ENCODE results near the gene SBF2. TPM values are rescaled to one million over a fixed set of nuclear protein-coding genes. Genes with fewer than 3 reads are reported as not detected.

Gene SBF2
- total RNA-seq, 4 donors from 2014 or later = 52.8 to 87.9 (median 62.4) TPM

GRCh38 chr11:10064828-10065227 lies 229.2 kb downstream of the SBF2 start:
- Histone ChIP-seq H3K9me3 (peaks cover 0 to 5% (median 0%) of the 10 kb centered on the region in 3 donors), H3K27me3 (no peaks in the 10 kb centered on the region), H3K36me3 (no peaks in the 10 kb centered on the region), H3K27ac (no peak overlapping the region), H3K4me1 (no peaks in the 10 kb centered on the region), H3K4me3 (no peak overlapping the region)
- no peak for ATAC-seq
- WGBS, 2 donors (ENCODE audit: low coverage in 1 of 2) = 79 to 88% methylated on average over 2 of the region's 2 CpGs
- TF ChIP-seq POLR2AphosphoS5 (IDR thresholded peaks at IDR 0.05) (no peak), CTCF (IDR thresholded peaks at IDR 0.05) (no peak), POLR2A (IDR thresholded peaks at IDR 0.05) (no peak), EP300 (IDR thresholded peaks at IDR 0.05) (no peak)

- H3K9me3 ChIP-seq = peaks cover 0 to 5% (median 0%) of the 10 kb centered on the region in 3 donors
- no peaks in the 10 kb centered on the region for H3K27me3 ChIP-seq
- no peak overlapping the region for H3K4me3 ChIP-seq
- WGBS, 2 donors (ENCODE audit: low coverage in 1 of 2) = 100% methylated on average over 1 of the region's 1 CpG
- peaks cover 0 to 2% (median 0%) of the 10 kb centered on the region in 3 donors for H3K4me1 ChIP-seq
- TF ChIP-seq POLR2A (IDR thresholded peaks at IDR 0.05) (no peak), CTCF (IDR thresholded peaks at IDR 0.05) (no peak), POLR2AphosphoS5 (IDR thresholded peaks at IDR 0.05) (no peak), EP300 (IDR thresholded peaks at IDR 0.05) (no peak)
- H3K36me3 ChIP-seq = no peaks in the 10 kb centered on the region
- H3K27ac ChIP-seq = no peak overlapping the region
- no peak for ATAC-seq
Measured at GRCh38 chr11:10058356-10058755, 235.7 kb downstream of the SBF2 start.

- Histone ChIP-seq H3K4me1 (peaks cover 0 to 18% (median 0%) of the 10 kb centered on the region in 3 donors), H3K36me3 (no peaks in the 10 kb centered on the region), H3K9me3 (peaks cover 0 to 4% (median 0%) of the 10 kb centered on the region in 3 donors), H3K27ac (no peak overlapping the region), H3K4me3 (no peak overlapping the region), H3K27me3 (no peaks in the 10 kb centered on the region)
- WGBS, 2 donors (ENCODE audit: low coverage in 1 of 2) = 30 to 40% methylated on average over 4 of the region's 4 CpGs
- TF ChIP-seq POLR2AphosphoS5 (IDR thresholded peaks at IDR 0.05) (no peak), EP300 (IDR thresholded peaks at IDR 0.05) (no peak), CTCF (IDR thresholded peaks at IDR 0.05) (no peak), POLR2A (IDR thresholded peaks at IDR 0.05) (no peak)
- ATAC-seq = no peak
Measured at GRCh38 chr11:10051868-10052586, 242.0 kb downstream of the SBF2 start.

- no peak for ATAC-seq
- Histone ChIP-seq H3K27me3 (no peaks in the 10 kb centered on the region), H3K36me3 (no peaks in the 10 kb centered on the region), H3K9me3 (peaks cover 0 to 10% (median 0%) of the 10 kb centered on the region in 3 donors), H3K27ac (no peak overlapping the region), H3K4me3 (no peak overlapping the region), H3K4me1 (peaks cover 0 to 18% (median 0%) of the 10 kb centered on the region in 3 donors)
- no peak for TF ChIP-seq POLR2AphosphoS5 (IDR thresholded peaks at IDR 0.05)
- TF ChIP-seq EP300 (IDR thresholded peaks at IDR 0.05) = no peak
- TF ChIP-seq CTCF (IDR thresholded peaks at IDR 0.05) = no peak
- no peak for TF ChIP-seq POLR2A (IDR thresholded peaks at IDR 0.05)
Measured at GRCh38 chr11:10050561-10050960, 243.5 kb downstream of the SBF2 start.

GRCh38 chr11:10049756-10050155 lies 244.3 kb downstream of the SBF2 start:
- H3K27ac ChIP-seq = no peak overlapping the region
- H3K27me3 ChIP-seq = no peaks in the 10 kb centered on the region
- H3K4me1 ChIP-seq = peaks cover 0 to 18% (median 0%) of the 10 kb centered on the region in 3 donors
- no peak for TF ChIP-seq EP300 (IDR thresholded peaks at IDR 0.05)
- no peak for TF ChIP-seq POLR2AphosphoS5 (IDR thresholded peaks at IDR 0.05)
- TF ChIP-seq CTCF (IDR thresholded peaks at IDR 0.05) = no peak
- no peak for TF ChIP-seq POLR2A (IDR thresholded peaks at IDR 0.05)
- ATAC-seq = no peak
- no peak overlapping the region for H3K4me3 ChIP-seq
- no peaks in the 10 kb centered on the region for H3K36me3 ChIP-seq
- peaks cover 0 to 18% (median 0%) of the 10 kb centered on the region in 3 donors for H3K9me3 ChIP-seq
- 67 to 83% methylated on average over 3 of the region's 3 CpGs for WGBS, 2 donors (ENCODE audit: low coverage in 1 of 2)

Data from gastroesophageal sphincter (tissue), 4 donors.